GM18861 (cell line): ENCODE data around the gene TXNRD2.

Source experiments
- ATAC-seq: cut with Tn5 transposase; IDR thresholded peaks from one replicate; pipeline ENCODE4 v1.9.1; 2021; ENCODE audit not compliant: unreplicated experiment

TXNRD2 gene

GRCh38 chr22:19877626-19878339 is 63.8 kb downstream of the TXNRD2 start:
- ATAC-seq, result no peak

GRCh38 chr22:19876941-19877625 is 64.5 kb downstream of the TXNRD2 start:
- ATAC-seq, result no peak

- no peak for ATAC-seq
Observed at GRCh38 chr22:19876314-19876940, 65.2 kb downstream of the TXNRD2 start.

- ATAC-seq, result no peak
Observed at GRCh38 chr22:19875531-19876313, 65.9 kb downstream of the TXNRD2 start.

GRCh38 chr22:19875061-19875530 is 66.5 kb downstream of the TXNRD2 start:
- no peak for ATAC-seq

- no peak for ATAC-seq
Observed at GRCh38 chr22:19874307-19875060, 67.1 kb downstream of the TXNRD2 start.

- ATAC-seq, result no peak
Observed at GRCh38 chr22:19873960-19874306, 67.7 kb downstream of the TXNRD2 start.

- ATAC-seq, result no peak
Observed at GRCh38 chr22:19873138-19873959, 68.3 kb downstream of the TXNRD2 start.

GRCh38 chr22:19872779-19873137 is 68.9 kb downstream of the TXNRD2 start:
- no peak for ATAC-seq

GRCh38 chr22:19871845-19872778 is 69.5 kb downstream of the TXNRD2 start:
- ATAC-seq, result no peak

- ATAC-seq, result no peak
Observed at GRCh38 chr22:19871023-19871844, 70.4 kb downstream of the TXNRD2 start.

GRCh38 chr22:19870153-19871022 is 71.2 kb downstream of the TXNRD2 start:
- no peak for ATAC-seq

GRCh38 chr22:19869497-19870152 is 72.0 kb downstream of the TXNRD2 start:
- ATAC-seq, result no peak

- ATAC-seq, result no peak
Observed at GRCh38 chr22:19868773-19869471, 72.7 kb downstream of the TXNRD2 start.

GRCh38 chr22:19868333-19868732 is 73.3 kb downstream of the TXNRD2 start:
- no peak for ATAC-seq

GRCh38 chr22:19867617-19868016 is 74.0 kb downstream of the TXNRD2 start:
- no peak for ATAC-seq
